Raji (cell line): Measurements from ENCODE around the gene TNFRSF1B.
A peak's percentile ranks its signal among the peaks of the same experiment; 100 is the strongest.

Experiments
- POLR2A ChIP-seq: IDR thresholded peaks from 2 replicates; pipeline ENCODE4 v1.6.1; 2011; ENCODE audit warnings: low read depth, low read length, control low read depth; ENCODE audit not compliant: insufficient read depth

TNFRSF1B gene

DNA sequence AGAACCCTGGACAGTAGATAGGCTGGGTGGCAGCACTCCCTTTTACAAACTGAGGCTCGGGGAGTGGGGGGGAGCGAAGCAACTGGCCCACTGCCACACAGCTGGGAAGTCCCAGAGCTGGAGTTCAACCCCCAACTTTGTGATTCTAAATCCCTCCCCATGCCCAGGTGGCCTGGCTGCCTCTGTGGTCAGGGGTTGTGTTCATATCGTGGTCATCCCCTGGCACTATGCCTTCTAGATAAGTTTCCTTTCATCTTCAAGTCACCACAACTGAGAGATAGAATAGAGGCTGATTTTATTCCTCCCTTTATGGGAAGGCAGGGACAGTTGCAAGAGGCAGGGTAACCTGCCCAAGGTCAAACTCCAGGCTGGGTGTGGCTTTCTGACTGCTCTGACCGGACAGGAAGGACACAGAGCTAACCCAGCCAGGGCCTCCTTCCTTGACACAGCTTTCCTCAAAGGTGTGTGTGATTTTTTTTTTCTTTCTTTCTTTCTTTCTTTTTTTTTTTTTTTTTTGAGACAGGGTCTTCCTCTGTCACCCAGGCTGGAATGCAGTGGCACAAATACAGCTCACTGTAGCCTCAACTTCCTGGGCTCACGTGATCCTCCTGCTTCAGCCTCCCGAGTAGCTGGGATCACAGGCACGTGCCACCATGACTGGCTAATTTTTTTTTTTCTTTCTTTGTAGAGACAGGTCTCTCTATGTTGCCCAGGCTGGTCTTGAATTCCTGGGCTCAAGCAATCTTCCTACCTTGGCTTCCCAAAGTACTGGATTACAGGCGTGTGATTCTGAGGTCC lies 18.4 kb upstream of the TNFRSF1B start:
- TF ChIP-seq POLR2A, result no peak

DNA sequence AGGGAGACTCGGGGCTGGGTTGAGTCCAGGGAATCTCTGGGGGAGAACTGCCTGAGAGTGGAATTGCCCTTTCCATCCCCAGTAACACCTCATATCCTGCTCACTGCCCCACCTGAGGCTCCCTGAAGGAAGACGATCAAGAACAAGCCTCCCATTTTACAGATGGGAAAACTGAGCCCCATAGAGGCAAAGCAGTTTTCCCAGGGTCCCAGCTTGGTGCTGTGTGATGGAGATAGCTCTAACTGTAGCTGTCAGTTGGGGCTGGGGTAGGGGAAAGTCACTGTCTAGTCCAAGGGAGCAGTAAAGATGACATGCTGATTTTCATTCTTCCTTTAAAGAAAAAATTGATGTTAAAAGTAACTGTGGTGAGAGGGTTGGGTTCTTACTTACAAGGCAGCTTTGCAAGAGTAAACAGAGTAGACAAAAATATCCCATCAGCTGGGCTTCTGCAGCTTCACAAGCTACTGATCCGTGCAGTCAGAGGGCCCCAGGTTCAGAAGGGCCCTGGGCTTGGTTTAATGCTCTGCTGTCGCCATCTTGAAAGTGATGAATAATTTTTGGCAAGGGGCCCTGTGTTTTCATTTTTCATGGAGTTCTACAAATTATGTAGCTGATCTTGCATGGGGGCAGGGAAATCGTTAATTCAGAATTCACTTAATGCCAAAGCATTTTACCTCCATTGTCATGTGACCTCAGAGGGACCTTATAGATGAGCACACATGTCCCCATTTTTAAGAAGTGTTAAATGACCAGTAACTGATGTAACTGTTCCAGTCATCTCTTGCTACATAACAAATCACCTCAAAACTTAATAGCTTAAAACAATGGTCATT lies 17.6 kb upstream of the TNFRSF1B start:
- TF ChIP-seq POLR2A, result 0 out of 2 replicates have a peak, but pooled peaks have one; percentile 20

DNA sequence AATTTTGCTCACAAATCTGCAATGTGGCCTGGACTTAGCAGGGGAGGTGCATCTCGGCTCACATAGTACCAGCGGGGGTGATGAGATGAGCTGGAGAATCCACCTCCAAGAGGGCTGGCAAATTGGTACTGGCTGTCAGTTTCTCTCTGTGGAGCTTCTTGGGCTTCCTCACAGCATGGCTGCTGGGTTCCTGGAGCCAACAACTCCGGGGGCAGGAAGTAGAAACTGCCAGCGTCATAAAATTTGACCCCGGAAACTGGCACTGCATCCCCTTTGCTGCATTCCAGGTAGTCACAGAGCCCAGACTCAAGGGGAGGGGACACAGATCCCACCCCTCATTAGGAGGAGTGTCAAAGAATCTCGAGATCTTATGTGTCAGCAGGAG lies 17.0 kb upstream of the TNFRSF1B start:
- TF ChIP-seq POLR2A, result no peak

DNA sequence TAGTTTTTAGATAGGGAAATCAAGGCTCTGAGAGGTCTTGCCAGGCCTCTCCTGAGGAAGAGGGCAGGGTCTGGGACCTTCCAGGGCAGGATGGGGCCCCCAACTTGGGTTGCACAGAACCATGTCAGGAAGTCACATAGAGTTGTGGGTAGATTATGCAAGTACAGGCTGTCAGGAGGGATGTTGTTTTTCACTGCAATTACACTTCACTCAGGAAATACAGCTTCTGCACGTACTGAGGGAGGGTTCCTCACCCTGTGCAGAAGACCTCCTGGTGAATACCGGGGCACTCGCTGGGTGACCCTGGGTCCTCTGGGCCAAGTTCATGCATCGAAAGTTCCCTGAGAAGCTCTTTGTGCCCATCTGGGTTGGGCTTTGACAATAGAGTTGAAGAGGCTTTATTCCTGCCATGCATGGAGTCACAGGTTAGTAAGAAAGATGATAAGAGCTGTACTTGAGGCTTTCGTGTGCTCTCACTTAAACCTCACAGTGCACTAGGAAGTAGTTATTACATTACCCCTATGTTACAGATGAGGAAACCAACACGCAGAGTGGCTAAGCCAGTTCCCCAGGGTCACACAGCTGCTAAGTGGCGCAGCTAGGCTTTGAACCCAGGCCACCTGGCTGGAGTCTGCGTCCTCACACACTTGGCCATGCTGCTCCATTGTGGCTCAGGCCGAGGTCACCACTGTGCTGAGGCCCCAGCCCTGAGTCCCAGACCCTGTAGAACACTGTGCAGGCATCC lies 16.2 kb upstream of the TNFRSF1B start:
- no peak for TF ChIP-seq POLR2A

DNA sequence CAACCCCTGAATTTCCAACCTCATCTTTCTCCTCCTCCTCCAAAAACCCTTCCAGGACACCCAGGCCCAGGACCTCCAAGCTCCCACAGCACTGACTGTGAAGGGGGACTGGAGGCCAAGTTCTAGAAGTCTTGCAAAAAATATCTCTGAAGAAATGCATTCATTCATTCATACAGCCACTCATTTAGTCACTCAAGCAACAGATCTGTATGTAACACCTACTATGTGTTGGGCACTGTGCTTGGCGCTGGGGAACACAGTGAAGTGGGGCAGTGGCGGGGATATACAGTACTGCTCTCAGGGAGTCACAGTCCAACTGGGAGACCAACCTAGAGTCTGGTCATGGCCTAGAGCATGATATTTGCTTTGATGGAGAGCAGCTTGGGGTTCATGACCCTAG lies 15.3 kb upstream of the TNFRSF1B start:
- TF ChIP-seq POLR2A, result no peak

DNA sequence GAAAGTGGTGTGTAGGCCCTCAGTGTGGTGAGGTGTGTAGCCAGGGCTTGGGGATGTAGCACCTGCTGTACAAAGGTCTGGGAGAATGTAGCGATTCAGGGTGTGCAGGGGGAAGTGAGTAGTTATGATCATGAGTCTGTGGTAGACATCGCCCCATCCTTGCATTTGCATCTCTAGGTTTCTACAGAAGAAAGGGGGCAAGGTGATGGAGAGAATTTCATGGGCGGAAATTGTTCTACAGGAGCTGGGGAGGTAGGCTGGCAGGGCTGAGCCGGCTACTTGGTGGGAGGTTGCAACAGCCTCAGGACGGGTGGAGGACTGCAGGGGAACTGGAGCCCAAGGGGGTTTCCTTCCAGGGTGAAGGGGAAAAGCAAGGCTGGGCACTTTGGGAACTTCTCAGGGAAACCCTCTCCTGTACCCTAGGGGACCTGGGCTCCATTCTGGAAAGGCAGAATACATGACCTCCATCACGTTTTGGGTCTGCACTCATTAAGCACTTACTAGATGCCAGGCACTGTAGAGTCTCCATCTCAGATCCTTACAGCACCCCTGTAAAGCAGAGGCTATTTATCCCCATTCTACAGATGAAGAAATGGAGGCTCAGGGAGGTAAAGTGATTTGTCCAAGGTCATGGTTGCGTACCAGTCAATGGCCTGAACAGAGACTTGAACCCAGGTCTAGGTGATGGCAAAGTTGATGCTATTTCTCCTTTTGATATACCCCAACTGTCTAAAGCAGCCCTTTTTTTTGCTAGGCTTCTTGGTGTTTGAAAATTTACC lies 14.5 kb upstream of the TNFRSF1B start:
- peak; percentile 62 for TF ChIP-seq POLR2A

DNA sequence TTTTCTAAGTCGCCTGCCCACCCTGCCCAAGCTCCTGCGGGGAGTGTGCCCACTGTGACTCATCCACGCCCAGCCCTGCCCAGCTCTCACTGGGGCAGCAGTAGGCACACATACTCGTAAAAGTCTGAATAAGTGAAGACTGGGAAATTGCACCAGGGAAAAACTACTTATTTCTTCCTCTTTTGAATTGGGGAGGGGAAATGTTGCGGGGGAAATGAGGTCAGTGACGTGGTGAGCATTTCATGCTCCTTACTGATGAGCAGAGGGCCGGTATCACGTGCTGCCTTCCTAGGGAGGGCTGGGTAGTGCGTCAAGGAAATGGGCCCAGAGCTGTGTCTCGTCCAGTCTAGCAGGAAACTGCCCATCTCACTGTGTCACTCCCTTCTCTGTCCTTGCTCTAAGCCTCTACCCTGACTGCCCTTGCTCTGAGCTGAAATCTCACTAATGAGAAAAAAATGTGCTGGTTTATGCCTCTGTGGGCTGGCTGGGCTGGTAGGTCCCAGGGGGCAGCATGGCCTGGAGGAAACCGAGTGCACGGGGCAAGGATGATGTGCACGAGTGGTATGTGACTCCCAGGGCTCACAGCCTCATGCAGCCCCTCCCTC lies 13.5 kb upstream of the TNFRSF1B start:
- TF ChIP-seq POLR2A, result peak; percentile 67; the same call in 1 of the 2 replicates

DNA sequence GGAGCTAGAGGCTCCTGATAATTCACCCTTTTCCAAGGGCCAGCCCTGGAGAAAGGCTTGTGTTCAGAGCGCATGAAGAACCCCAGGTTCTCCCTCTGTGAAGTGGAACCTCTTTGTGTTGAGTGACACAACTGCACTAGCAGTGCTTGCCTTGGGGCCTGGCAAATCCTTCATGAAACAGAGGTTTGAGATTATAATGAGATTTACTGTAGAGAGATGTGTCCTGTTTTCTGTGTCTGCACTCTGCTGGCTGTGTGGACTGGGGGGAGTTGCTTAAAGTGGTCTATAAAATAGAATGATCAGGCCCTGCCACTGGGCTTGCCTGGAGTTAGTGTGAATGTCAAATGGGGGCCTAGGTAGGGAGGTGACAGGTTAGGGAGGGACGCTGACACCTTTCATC lies 11.5 kb upstream of the TNFRSF1B start:
- TF ChIP-seq POLR2A, result no peak

DNA sequence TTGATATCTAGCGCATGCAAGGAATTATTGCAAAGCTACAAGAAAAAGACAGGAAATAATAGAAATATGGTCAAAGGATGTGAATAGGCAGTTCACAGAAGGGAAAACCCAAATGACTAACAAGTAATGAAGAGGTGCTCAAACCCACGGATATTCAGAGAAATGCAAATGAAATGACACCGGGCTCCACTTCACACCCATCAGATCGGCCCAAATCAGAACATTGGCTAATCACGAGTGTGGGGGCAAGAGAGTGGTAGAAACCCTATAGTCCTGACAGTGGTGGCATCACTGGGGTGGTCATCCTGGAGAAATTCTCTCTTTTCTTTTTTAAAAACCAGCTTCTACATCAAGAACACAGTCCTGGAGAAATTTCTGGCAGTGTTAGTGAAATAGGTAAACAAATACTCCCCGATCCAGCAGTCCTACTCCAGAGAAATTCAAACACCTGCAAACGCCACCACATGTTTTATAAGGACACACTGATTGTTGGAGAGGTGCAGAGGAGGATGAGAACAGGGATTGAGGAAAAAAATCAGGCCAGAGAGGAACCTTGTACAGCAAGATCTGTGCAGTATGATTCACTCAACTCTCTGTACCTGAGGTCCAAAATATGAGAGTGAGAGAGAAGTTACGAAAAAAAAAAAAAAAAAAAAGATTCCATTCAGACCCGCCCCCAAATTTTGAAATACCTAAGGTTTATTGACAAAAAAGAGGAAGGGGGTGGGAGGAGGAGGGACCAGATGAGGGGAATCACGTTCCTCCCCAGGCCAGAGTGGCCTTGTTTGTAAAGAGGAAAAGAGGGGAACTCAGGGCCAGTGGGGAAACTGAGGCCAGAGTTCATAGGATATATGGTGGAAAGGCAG lies 9.2 kb upstream of the TNFRSF1B start:
- TF ChIP-seq POLR2A, result no peak

DNA sequence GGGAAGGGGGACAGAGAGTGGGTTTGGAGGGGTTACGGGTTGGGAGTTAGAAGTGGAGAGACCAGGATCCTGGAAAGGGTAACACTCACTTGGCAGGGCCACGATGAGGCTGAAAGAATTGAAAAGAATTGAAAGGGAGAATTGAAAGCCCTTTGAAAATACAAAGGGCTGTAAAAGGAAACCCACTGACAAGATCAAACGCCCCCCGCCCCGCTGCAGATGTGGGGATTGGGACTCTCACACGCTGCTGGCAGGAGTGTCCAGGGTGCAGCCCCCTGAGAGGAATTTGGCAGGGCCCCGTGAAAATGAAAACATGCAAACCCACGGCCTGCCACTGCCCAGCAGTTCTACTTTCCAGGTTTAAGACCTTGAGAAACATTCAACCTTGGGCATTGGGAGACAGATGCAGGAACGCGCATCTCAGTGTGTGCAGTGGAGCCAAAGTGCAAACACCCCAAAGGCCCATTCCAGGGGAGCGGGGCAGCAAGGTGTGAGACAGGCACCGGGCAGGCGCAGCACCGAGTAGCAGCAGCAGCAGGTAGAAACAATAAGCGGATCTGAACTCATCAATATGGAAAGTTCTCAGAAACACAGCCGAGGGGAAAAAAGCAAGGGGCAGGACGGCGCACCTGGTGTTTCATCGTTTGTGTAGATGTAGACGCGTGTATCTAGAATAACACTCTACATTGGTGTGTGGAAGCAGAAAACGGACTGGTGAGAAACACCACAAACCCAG lies 8.3 kb upstream of the TNFRSF1B start:
- TF ChIP-seq POLR2A, result no peak

DNA sequence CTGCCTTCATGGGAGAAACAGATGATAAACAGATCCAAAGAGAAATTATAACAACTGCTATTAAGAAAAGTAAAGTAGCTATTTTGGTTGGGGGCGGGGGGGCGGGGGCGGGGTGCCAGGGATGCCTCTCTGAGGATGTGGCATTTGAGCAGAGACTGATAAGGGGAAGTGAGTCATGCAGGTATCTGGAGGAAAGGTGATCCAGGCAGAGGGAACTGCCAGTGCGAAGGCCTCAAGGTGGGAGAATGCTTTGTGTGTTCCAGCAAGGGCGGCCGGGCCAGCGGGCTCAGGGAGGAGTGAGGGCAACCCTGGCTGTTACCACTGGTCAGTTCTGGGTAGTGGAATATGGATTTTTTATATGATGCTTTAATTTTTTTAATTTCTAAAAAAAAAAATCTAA lies 7.0 kb upstream of the TNFRSF1B start:
- no peak for TF ChIP-seq POLR2A

DNA sequence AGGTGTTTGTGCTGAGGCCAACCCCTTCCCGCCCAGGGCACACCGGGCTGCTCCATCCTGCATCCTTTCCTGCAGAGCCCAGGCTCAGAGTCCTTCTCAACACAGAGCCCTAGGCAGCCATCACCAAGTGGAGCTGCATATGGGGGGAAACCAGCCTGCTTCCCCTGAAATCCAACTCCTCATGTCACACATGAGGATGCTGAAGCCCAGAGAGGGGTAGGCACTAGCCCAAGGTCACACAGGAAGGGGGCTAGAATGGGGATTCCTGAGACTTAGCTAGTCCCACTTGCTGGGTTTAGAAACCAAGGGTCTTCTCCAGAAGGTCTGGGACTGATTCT lies 5.5 kb upstream of the TNFRSF1B start:
- no peak for TF ChIP-seq POLR2A
